HG03025 (cell line): ENCODE measurements around the gene UGP2.
"Not testable (repeated sequence)": the region's sequence is repeated elsewhere in the genome, so short reads cannot be mapped to it uniquely, and the experiment has no call there.

Source experiments
- ATAC-seq: cut with Tn5 transposase; IDR thresholded peaks from one replicate; pipeline ENCODE4 v1.9.1; 2021; ENCODE audit warnings: mild to moderate bottlenecking, moderate library complexity; ENCODE audit not compliant: unreplicated experiment, low FRiP score

The UGP2 gene

DNA sequence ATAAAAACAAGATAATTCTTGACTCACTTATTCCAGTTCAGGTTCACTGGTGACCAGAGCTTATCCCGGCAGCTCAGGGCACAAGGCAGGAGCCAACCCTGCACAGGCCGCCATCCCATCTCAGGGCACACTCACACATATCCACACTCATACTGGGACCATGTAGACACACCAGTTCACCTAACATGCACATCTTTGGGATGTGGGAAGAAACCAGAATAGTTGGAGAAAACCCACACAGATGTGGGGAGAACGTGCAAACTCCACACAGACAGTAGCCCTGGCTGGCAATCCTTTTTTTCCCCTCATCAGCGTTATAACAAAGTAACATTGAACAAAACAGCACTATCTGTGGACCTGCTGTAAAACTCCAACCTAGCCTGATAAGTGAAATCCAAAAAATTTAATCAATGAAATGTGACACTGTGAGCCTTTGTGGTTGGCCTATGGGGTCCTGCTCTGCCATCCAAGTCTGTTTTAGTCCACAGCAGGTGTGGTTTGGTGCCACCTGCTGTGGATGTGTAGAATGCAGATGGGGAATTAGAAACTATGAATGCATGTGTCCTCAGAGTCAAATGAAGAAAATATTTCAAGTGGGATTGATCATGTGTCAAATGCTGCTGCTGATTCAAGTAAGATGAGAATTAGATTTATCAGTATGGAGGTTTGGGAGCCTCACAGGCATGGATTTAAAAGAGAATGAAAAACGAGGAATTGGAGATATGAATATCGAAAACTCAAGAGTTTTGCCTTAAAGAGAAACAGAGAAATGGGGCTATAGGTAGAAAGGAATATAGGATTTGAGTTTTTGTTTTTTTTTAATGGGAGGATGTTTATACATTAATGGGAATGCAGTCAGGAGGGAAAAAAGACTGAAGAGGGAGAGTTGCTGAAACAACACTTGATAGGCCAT is 47.0 kb downstream of the UGP2 start:
- ATAC-seq = no peak

DNA sequence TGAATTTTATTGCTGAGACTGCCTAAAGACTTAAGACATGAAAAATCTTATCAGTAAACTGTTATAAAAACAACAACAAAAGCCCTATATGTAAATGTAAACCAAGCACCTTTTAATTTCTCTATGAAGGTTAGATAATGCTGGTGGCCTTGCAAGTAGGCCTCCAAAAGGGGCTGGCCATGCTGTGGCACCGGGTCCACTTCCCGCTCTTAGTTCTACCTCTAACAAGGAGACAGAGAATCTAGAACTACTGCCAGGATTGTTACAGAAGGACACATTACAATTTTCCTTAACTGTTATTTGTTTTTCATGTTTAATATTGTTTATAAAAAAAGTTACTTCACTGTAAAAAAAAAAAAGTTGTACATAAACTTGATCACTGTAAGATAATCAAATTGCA is 49.0 kb downstream of the UGP2 start:
- ATAC-seq = no peak

DNA sequence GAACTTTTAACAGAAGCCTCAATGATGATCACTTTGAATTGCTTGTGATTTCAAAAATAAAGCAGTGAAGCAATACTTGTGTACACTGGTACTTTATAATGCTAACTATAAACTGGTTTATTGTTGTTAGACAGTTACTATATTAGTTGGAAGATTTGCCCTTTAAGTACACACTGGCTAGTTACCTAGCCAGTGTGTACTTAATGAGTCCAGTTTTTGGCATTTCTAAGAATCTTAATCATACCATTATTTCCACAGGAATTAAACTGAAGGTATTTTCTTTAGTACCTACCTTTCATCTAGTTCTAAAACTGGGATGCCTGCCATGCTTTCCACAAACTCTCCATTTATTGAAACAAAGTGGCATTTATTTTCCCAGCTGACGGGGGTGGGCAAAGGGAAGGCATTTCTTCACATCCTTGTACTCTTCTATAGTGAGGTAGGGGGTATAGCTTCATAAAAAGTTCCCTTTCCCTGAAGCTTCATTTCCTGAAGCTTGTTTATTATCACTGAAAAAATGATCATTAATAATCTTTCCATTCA is 49.9 kb downstream of the UGP2 start:
- no peak for ATAC-seq

DNA sequence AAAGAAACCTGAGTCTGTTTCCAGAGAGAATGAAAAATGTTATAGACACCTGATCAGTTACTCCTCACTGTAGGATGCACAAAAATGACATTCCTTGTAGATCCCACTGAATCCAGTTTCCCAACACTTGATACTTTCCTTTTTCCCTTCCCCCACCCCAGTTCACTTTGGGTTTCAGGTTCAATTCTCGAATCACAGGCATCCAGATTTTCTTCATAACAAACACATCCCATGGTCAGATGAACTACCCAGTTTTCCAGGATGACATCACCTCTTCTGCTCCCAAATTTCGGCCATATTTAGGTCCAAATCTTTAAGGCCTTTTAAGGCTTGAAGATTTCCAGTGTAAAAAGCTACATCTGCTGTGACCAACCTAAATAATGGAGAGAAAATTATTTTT is 51.5 kb downstream of the UGP2 start:
- no peak for ATAC-seq

DNA sequence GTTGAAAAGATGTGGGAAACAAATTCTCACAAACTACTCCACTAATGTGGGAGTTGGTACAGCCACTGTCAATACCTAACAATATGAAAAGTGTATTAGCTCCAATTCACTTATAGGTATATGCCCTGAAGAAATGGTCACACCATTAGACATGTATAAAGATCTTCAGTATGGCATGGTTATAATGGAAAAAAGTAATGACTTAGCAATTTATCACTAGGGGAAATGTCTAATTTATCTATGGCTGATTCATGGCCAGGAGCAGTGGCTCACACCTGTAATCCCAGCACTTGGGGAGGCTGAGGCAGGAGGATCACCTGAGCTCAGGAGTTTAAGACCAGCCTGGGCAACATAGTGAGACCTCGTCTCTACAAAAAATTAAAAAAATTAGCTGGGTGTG is 52.5 kb downstream of the UGP2 start:
- ATAC-seq = no peak

DNA sequence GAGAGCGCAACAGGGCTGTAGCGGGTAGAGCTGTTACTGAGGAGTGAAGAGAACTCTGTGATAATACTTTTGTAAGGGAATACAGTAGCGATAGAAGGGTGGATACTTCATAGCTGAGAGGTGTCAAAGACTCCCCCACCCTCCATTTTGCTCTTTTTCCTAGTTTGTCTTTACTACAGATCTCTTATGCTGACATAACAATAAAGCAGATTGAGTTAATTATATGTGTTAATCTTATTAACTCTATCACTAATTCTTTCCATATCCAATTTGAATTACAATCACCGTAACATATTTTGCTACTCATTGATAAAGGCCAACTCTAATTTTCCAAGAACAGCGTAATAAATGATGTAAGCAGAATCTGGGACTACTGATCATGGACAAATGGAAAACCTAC is 57.1 kb downstream of the UGP2 start:
- ATAC-seq = no peak

DNA sequence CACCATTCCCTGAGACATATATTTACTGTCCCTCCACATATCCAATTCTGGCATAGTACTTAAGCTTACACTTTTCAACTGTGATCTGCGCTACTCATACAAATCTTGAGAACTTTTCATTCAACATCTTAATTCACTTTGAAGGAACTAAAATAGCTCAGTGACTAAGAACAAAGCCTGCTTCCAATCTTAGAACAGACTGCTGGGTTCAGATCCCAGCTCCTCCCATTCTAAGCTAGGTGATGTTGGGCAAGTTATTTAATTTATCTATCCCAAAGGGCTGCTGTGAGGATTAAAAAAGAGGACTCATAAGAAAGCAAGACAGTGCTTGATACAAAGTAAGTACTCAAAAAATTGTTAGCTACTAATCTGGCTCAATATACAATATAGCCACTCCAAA is 57.9 kb downstream of the UGP2 start:
- no peak for ATAC-seq

DNA sequence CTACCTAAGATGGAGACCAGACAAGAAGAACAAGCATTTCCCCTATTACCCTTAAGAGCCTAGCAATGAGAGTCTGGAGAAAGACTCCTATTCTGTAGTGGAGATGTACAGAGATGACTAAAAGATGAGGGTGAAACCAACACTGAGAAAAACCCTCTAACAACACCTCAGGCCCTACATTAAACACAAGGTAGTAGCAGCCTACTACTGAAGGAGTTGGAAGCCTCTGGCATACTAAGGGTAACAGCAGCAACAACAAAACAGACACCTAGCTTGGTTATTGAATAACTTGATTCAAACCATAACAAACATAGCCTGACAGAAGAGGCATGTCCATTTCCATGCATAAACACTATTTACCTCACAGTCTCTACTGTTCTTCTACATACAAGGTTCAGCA is 60.5 kb downstream of the UGP2 start:
- no peak for ATAC-seq

DNA sequence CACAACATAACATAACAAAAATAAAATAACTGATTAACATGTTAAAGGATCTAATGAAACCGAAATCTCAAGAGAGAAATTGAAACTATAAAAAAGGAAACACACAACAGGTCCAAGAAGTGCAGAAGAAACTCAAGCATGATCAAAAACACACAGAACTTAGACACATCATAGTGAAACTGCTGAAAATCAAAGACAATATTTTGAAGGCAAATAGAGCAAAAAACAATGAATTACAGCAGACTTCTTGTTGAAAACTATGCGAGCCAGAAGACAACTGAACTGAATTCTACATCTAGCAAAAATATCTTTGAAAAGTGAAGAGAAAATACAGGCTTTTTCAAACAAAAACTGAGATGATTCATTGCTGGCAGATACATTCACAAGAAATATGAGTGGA is 61.3 kb downstream of the UGP2 start:
- ATAC-seq = no peak

DNA sequence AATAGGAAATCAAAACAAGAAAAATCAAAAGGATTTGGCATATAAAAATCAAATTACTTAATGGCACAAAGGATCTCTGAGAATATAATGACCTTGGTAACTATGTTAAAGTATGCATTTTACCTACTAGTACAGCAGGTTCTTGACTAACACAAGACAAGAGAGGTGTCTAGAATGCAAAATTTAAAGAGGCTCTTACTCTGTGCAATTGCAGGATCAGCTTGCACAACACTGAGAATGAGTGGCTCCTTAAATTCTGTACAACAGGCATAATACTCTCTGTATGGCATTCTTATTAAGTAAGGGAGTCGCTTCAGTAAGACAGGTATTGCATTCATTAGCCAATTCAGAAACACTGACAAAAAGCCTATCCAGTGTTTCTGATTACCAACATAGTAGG is 72.6 kb downstream of the UGP2 start:
- ATAC-seq = no peak

DNA sequence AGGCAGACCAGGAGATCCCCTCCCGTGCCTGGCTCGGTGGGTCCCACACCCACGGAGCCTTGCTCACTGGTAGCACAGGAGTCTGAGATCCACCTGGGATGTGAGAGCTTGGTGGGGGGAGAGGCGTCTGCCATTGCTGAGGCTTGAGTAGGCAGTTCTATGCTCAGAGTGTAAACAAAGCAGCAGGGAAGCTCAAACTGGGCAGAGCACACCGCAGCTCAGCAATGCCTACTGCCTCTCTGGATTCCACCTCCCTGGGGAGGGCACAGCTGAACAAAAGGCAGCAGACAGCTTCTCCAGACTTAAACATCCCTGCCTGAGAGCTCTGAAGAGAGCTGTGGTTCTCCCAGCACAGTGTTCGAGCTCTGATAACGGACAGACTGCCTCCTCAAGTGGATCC is 85.1 kb downstream of the UGP2 start:
- no peak for ATAC-seq

DNA sequence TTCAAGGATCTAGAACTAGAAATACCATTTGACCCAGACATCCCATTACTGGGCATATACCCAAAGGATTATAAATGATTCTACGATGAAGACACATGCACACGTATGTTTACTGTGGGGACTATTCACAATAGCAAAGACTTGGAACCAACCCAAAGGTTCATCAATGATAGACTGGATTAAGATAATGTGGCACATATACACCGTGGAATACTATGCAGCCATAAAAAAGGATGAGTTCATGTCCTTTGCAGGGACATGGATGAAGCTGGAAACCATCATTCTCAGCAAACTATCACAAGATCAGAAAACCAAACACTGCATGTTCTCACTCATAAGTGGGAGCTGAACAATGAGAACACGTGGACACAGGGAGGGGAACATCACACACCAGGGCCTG is 90.4 kb downstream of the UGP2 start:
- not testable (repeated sequence) for ATAC-seq
